Adrenal gland (tissue), 12 donors: ENCODE measurements around the gene ZMYND15. TPM values are rescaled to one million over a fixed set of nuclear protein-coding genes. Genes with fewer than 3 reads are reported as not detected.

Experiments used
- DNase-seq, 7 donors: peaks; one replicate each; pipeline ENCODE4 v3.0.0-alpha.2; 2019 to 2020
- H3K27ac ChIP-seq, 5 donors: fragments of 200-600 bp; sonication (generic) in 4 of 5; 1 replicate in 3 of 5; 2 replicates in 2 of 5; pipeline versions ENCODE4 v1.5.1 to v1.8.0; 2016 to 2020; ENCODE audit warnings: mild to moderate bottlenecking in 1 of 5
- H3K27me3 ChIP-seq: fragments of 200-600 bp; 2 replicates; pipeline ENCODE4 v1.8.0; 2021
- H3K36me3 ChIP-seq, 2 donors: fragments of 200-600 bp; replicated peaks in 1 of 2; 1 replicate in 1 of 2; 2 replicates in 1 of 2; pipeline versions ENCODE4 v1.5.1 to v1.8.0; 2018 to 2022
- H3K4me1 ChIP-seq, 2 donors: fragments of 200-600 bp; replicated peaks in 1 of 2; 1 replicate in 1 of 2; 2 replicates in 1 of 2; pipeline versions ENCODE4 v1.5.1 to v1.8.0; 2018 to 2021
- H3K4me3 ChIP-seq, 4 donors: fragments of 200-600 bp; sonication (generic) in 3 of 4; one replicate each; pipeline ENCODE4 v1.5.1; 2016 to 2018
- H3K9me3 ChIP-seq, 3 donors: fragments of 200-600 bp; sonication (generic) in 1 of 3; replicated peaks in 1 of 3; 1 replicate in 2 of 3; 2 replicates in 1 of 3; pipeline versions ENCODE4 v1.5.1 to v1.8.0; 2016 to 2021
- POLR2A ChIP-seq, 2 donors: fragments of 450-650 bp; IDR thresholded peaks; one replicate each; pipeline ENCODE4 v1.6.1; 2017; ENCODE audit warnings: antibody characterized with exemption in 2 of 2, mild to moderate bottlenecking in 2 of 2, moderate library complexity in 1 of 2
- WGBS, 4 donors: extraction: QIAGEN DNeasy Blood & Tissue Kit in 2 of 4; methylation state at CpG; one replicate each; pipeline versions ENCODE4 v1.1.5 to v1.1.7; 2013 to 2017; 5-methylcytosine and 5-hydroxymethylcytosine counted together
- intact Hi-C, 2 donors: fragments of 100-400 bp; cut with DNase I; formaldehyde crosslinking; loops; one replicate each; pipeline versions ENCODE4 v1.14.1 to v1.15.0; 2022 to 2023
- polyA plus RNA-seq, 3 donors: library from polyadenylated mRNA; stranded (reverse); fragments of 200-250 nt in 2 of 3; fragments of 350-450 nt in 1 of 3; fragmentation: Illumina TruSeq in 1 of 3; extraction: RNeasy Lipid Tissue Mini Kit (QIAGEN cat#74804) in 1 of 3; gene quantifications; one replicate each; pipeline ENCODE4 v1.2.3, GENCODE V29; 2013 to 2014
- total RNA-seq, 9 donors: library from RNA; depleted of rRNA in 4 of 9; stranded (reverse); fragments of >200 nt in 4 of 9; fragments of 120-200 nt in 1 of 9; fragmentation: NEBNext Ultra II Directional in 1 of 9; extraction: Animal tissue kit (Norgen Biotek cat#: 25700) in 1 of 9; gene quantifications; one replicate each; pipeline versions ENCODE4 v1.1.0 to v1.2.4, GENCODE V29; 2013 to 2023
- TF ChIP-seq, protein P1 (sequence below), 6 experiments: fragments of 450-650 bp in 4 of 6; fragments of 200-600 bp in 2 of 6; sonication (generic) in 1 of 6; IDR thresholded peaks; 1 replicate in 5 of 6; 2 replicates in 1 of 6; pipeline versions ENCODE4 v1.5.1 to v1.8.0; 2016 to 2021; ENCODE audit warnings: antibody characterized with exemption in 6 of 6, mild to moderate bottlenecking in 2 of 6, moderate library complexity in 1 of 6
- donor health status: healthy with polysubstance abuse.
- donor health status: Bipolar disorder and iron deficiency.
- donor health status: DM: yes; HTN: yes; CAD: no.
- donor health status: DM: no; HTN: no; CAD: no.
- donor health status: DM: no; HTN: no; CAD: no.
- donor health status: DM: yes; HTN: yes; CAD: no.

The ZMYND15 gene
- total and polyA plus RNA-seq, 12 donors: 0.18 to 8.4 (median 1.7) TPM

- 61 to 71% (median 66%) methylated on average over 12 to 13 of the region's 13 CpGs for WGBS, 4 donors
- no peak within 1 kb of the TSS for H3K27ac ChIP-seq
- no peaks in the 10 kb centered on the region for H3K36me3 ChIP-seq
- intact Hi-C loops: no loop called here
- no peak within 1 kb of the TSS for H3K4me3 ChIP-seq
- no peak for TF ChIP-seq POLR2A (IDR thresholded peaks at IDR 0.05)
- TF ChIP-seq, protein P1, sequence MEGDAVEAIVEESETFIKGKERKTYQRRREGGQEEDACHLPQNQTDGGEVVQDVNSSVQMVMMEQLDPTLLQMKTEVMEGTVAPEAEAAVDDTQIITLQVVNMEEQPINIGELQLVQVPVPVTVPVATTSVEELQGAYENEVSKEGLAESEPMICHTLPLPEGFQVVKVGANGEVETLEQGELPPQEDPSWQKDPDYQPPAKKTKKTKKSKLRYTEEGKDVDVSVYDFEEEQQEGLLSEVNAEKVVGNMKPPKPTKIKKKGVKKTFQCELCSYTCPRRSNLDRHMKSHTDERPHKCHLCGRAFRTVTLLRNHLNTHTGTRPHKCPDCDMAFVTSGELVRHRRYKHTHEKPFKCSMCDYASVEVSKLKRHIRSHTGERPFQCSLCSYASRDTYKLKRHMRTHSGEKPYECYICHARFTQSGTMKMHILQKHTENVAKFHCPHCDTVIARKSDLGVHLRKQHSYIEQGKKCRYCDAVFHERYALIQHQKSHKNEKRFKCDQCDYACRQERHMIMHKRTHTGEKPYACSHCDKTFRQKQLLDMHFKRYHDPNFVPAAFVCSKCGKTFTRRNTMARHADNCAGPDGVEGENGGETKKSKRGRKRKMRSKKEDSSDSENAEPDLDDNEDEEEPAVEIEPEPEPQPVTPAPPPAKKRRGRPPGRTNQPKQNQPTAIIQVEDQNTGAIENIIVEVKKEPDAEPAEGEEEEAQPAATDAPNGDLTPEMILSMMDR (IDR thresholded peaks at IDR 0.05): no peak
- no peaks in the 10 kb centered on the region for H3K4me1 ChIP-seq
- no peaks in the 10 kb centered on the region for H3K9me3 ChIP-seq
- DNase-seq: no peak
- no peaks in the 10 kb centered on the region for H3K27me3 ChIP-seq
Measured at GRCh38 chr17:4771519-4772234, 32.0 kb downstream of the ZMYND15 start, which contains the start of gene TM4SF5. Gene TM4SF5 (plus strand): TSS chr17:4771886. CDS start chr17:4771923, 37 bp downstream.

DNA sequence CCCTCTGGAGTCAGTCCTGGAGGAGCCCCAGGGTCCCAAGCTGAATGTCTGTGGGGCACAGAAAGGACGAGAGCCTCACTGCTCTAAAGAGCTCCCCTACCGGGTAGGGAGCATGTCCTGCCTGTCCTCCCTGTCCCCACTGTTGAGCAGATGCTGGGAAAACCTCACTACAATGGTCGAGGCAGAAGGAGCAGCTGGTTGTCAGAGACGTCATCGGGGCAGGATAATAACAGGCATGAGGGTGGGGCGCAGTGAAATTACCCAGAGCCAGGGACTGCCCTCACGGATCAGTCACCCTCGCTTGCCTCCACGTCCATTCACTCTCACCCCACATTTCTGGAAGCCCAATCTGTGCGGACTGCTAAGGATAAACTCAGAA lies 32.6 kb downstream of the ZMYND15 start:
- H3K27ac ChIP-seq: no peak overlapping the region
- H3K9me3 ChIP-seq: no peaks in the 10 kb centered on the region

GRCh38 chr17:4777969-4778760 lies 38.5 kb downstream of the ZMYND15 start:
- Histone ChIP-seq H3K9me3 (no peaks in the 10 kb centered on the region), H3K27ac (no peak overlapping the region), H3K4me1 (no peaks in the 10 kb centered on the region), H3K4me3 (no peak overlapping the region), H3K27me3 (peaks cover 17% of the 10 kb centered on the region), H3K36me3 (no peaks in the 10 kb centered on the region)
- WGBS, 4 donors: 70 to 82% (median 75%) methylated on average over 9 of the region's 9 CpGs
- TF ChIP-seq POLR2A (IDR thresholded peaks at IDR 0.05): no peak
- TF ChIP-seq, protein P1 (IDR thresholded peaks at IDR 0.05): no peak
- intact Hi-C loops: no loop called here
- no peak for DNase-seq

More for the DNA sequence above, 32.6 kb downstream of the ZMYND15 start:
- Histone ChIP-seq H3K36me3 (no peaks in the 10 kb centered on the region), H3K27me3 (no peaks in the 10 kb centered on the region), H3K4me1 (no peaks in the 10 kb centered on the region), H3K4me3 (no peak overlapping the region)
- no peak for TF ChIP-seq POLR2A (IDR thresholded peaks at IDR 0.05)
- TF ChIP-seq, protein P1 (IDR thresholded peaks at IDR 0.05): no peak
- no peak for DNase-seq
- WGBS, 4 donors: 61 to 79% (median 68%) methylated on average over 9 to 10 of the region's 10 CpGs
- intact Hi-C loops: no loop called here

DNA sequence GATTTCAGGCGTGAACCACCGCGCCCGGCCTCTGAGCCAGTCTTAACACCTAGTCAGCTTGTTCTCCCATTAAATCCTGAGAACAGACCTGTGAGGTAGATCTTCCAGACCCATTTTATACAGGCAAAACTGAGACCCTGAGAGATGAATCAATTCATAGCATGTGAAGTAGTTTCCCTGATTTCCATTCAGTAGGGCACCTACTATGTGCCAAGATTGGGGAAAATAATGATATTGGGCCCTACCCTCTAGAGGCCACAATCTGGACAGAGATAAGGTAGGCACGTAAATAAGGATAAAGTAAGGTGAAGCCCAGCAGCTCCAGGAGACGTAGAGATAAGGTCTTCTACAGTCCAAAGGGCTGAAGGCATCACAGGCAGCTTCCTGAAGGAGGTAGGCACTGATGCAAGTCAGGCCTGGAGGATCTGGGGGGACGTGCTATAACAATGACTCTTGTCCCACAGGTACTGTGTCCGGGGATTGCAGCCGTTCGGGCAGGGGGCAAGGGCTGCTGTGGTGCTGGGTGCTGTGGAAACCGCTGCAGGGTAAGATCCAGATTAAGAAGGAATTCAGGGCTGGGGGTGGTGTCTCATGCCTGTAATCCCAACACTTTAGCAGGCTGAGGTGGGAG lies 40.8 kb downstream of the ZMYND15 start:
- H3K9me3 ChIP-seq: no peaks in the 10 kb centered on the region
- H3K4me1 ChIP-seq: peaks cover 0 to 3% of the 10 kb centered on the region in 2 donors
- peaks cover 26% of the 10 kb centered on the region for H3K27me3 ChIP-seq
- no peak overlapping the region for H3K27ac ChIP-seq
- H3K36me3 ChIP-seq: no peaks in the 10 kb centered on the region
- intact Hi-C loops: loop anchor here in 1 of 2 donors (10.0 kb wide), 1 partner anchor 46 kb away; the partner anchor contains the start of genes CXCL16, MED11 and ZMYND15
- no peak for DNase-seq
- no peak overlapping the region for H3K4me3 ChIP-seq
- 70 to 81% (median 80%) methylated on average over 11 of the region's 11 CpGs for WGBS, 4 donors
- TF ChIP-seq POLR2A (IDR thresholded peaks at IDR 0.05): no peak
- TF ChIP-seq, protein P1 (IDR thresholded peaks at IDR 0.05): no peak
